ENCODE results near the gene TREML1. TPM values are rescaled to one million over a fixed set of nuclear protein-coding genes. Genes with fewer than 3 reads are reported as not detected.

The TREML1 gene
- total and polyA plus RNA-seq, 2 of the 8 experiments (the other 6 are each of a cell fraction or from before 2014, with no cell fraction given), result 0.08 TPM; not detected in 1

DNA sequence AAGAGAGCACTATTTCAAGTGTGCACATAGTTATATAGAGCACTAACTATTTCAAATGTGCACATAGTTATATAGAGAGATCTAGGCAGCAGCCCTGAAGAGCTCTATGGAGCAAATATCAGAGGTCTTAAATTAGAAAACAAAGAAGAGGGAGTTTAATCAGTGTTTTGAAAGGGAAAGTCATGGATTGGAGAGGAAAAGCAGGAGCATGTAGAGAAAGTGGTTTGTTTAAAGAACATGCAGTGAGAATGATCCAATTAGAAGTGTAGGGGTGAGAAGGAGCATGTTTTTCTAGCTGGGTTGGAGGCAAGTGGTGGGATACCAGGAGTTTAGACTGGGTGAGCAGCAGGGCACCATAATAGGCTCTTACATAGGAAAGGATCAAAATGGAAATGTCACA, 17.2 kb downstream of the TREML1 start:
- POLR2A ChIA-PET (ENCODE audit: partially characterized antibody), result no interaction called here
- Histone ChIP-seq H2AK5ac (ENCODE audit: low read depth, low read length) (no peak overlapping the region), H3K4ac (replicated peaks; ENCODE audit: insufficient read length, low read depth, low read length) (no peak overlapping the region), H3K27me3 (replicated peaks in 1 of 4; ENCODE audit: control insufficient read depth in 3 of 4, extremely low read depth in 1 of 4, insufficient read depth in 3 of 4, low read length in 3 of 4) (no peaks in the 10 kb centered on the region), H3K79me1 (ENCODE audit: low read depth, low read length) (no peaks in the 10 kb centered on the region), H2BK15ac (ENCODE audit: low read length) (no peak overlapping the region), H3K4me2 (ENCODE audit: insufficient read depth in 1 of 2, low read depth in 2 of 2, low read length in 2 of 2) (no peak overlapping the region), H3K27ac (ENCODE audit: low read depth, low read length) (no peak overlapping the region), H4K8ac (ENCODE audit: extremely low read depth, insufficient read depth, low read length) (no peak overlapping the region), H3K9ac (replicated peaks in 1 of 4; ENCODE audit: extremely low read depth in 1 of 4, low read depth in 3 of 4, low read length in 3 of 4) (no peak overlapping the region), H2BK20ac (ENCODE audit: low read length) (no peak overlapping the region), H3K4me1 (replicated peaks in 1 of 4; ENCODE audit: control insufficient read depth in 3 of 4, insufficient read depth in 4 of 4, low read length in 3 of 4) (no peaks in the 10 kb centered on the region; a peak in 1 of 7 replicates), H3K36me3 (ENCODE audit: control insufficient read depth in 2 of 4, insufficient read depth in 4 of 4, low read length in 3 of 4) (no peaks in the 10 kb centered on the region; a peak in 1 of 8 replicates), H4K91ac (replicated peaks; ENCODE audit: insufficient read length, low read length) (no peak overlapping the region), H3K56ac (replicated peaks; ENCODE audit: insufficient read length, low read depth, low read length) (no peak overlapping the region), H2AFZ (ENCODE audit: low read length) (no peak overlapping the region), H3K23ac (ENCODE audit: insufficient read length) (no peak overlapping the region), H4K5ac (ENCODE audit: insufficient read length, low read depth, low read length) (no peak overlapping the region), H4K20me1 (replicated peaks in 1 of 2; ENCODE audit: control insufficient read depth in 1 of 2, insufficient read depth in 2 of 2, low read length in 2 of 2) (no peaks in the 10 kb centered on the region), H3K14ac (ENCODE audit: insufficient read length) (no peak overlapping the region), H2BK12ac (ENCODE audit: low read depth, low read length) (no peak overlapping the region), H3K4me3 (ENCODE audit: extremely low read depth in 1 of 4, insufficient read depth in 2 of 4, low read depth in 3 of 4, low read length in 4 of 4) (no peak overlapping the region), H2BK120ac (replicated peaks; ENCODE audit: low read depth, low read length) (no peak overlapping the region), H3K23me2 (ENCODE audit: low read depth, low read length) (no peaks in the 10 kb centered on the region), H2BK5ac (ENCODE audit: low read depth, low read length) (no peak overlapping the region), H3K9me3 (ENCODE audit: insufficient read depth in 2 of 2, low read depth in 1 of 2, low read length in 1 of 2) (no peaks in the 10 kb centered on the region), H3K18ac (ENCODE audit: extremely low read depth, low read length) (no peak overlapping the region), H3K79me2 (ENCODE audit: control insufficient read depth in 1 of 2, insufficient read depth in 2 of 2, low read length in 2 of 2) (no peaks in the 10 kb centered on the region)
- CTCF ChIA-PET (ENCODE audit: partially characterized antibody), result interaction anchor here (1.0 to 1.9 kb wide), 4 partner anchors 11 to 55 kb away, joined by 5 to 10 read pairs (median 6); no protein-coding TSS in a partner anchor
- no peak for DNase-seq (ENCODE audit: low read depth in 1 of 2, low spot score in 2 of 2)
- FAIRE-seq, result no peak
- TF ChIP-seq FOSL1 (IDR thresholded peaks at IDR 0.05; ENCODE audit: insufficient read depth, low read depth, low read length), result no peak
- TF ChIP-seq, protein P1, sequence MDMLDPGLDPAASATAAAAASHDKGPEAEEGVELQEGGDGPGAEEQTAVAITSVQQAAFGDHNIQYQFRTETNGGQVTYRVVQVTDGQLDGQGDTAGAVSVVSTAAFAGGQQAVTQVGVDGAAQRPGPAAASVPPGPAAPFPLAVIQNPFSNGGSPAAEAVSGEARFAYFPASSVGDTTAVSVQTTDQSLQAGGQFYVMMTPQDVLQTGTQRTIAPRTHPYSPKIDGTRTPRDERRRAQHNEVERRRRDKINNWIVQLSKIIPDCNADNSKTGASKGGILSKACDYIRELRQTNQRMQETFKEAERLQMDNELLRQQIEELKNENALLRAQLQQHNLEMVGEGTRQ (IDR thresholded peaks at IDR 0.05; ENCODE audit: low read length), result no peak
- TF ChIP-seq CBX5 (IDR thresholded peaks at IDR 0.05; ENCODE audit: low read depth, low read length), result no peak
- TF ChIP-seq, protein P2, sequence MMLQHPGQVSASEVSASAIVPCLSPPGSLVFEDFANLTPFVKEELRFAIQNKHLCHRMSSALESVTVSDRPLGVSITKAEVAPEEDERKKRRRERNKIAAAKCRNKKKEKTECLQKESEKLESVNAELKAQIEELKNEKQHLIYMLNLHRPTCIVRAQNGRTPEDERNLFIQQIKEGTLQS (IDR thresholded peaks at IDR 0.05; ENCODE audit: insufficient read depth, low read depth, low read length), result no peak
- TF ChIP-seq HDAC2 (IDR thresholded peaks at IDR 0.05; ENCODE audit: borderline replicate concordance in 1 of 2, low read depth in 2 of 2, low read length in 2 of 2), result no peak
- TF ChIP-seq TCF12 (IDR thresholded peaks at IDR 0.05; ENCODE audit: low read depth, low read length), result no peak
- TF ChIP-seq CREB1 (IDR thresholded peaks at IDR 0.05), result no peak
- no peak for TF ChIP-seq POLR2AphosphoS5 (IDR thresholded peaks at IDR 0.05; ENCODE audit: low read depth, low read length)
- TF ChIP-seq NANOG (IDR thresholded peaks at IDR 0.05; ENCODE audit: insufficient read depth, low read depth, low read length, poor library complexity, severe bottlenecking), result no peak
- TF ChIP-seq BRCA1 (IDR thresholded peaks at IDR 0.05; ENCODE audit: low read depth, low read length), result no peak
- TF ChIP-seq KDM4A (IDR thresholded peaks at IDR 0.05; ENCODE audit: low read depth, low read length, severe bottlenecking), result no peak
